Adrenal gland (tissue), 12 donors: ENCODE data around the gene CEP192. TPM values are rescaled to one million over a fixed set of nuclear protein-coding genes. Genes with fewer than 3 reads are reported as not detected.

Experiments
- DNase-seq, 7 donors: peaks; one replicate each; pipeline ENCODE4 v3.0.0-alpha.2; 2019 to 2020
- H3K27ac ChIP-seq, 5 donors: fragments of 200-600 bp; sonication (generic) in 4 of 5; 1 replicate in 3 of 5; 2 replicates in 2 of 5; pipeline versions ENCODE4 v1.5.1 to v1.8.0; 2016 to 2020; ENCODE audit warnings: mild to moderate bottlenecking in 1 of 5
- H3K27me3 ChIP-seq: fragments of 200-600 bp; 2 replicates; pipeline ENCODE4 v1.8.0; 2021
- H3K36me3 ChIP-seq, 2 donors: fragments of 200-600 bp; replicated peaks in 1 of 2; 1 replicate in 1 of 2; 2 replicates in 1 of 2; pipeline versions ENCODE4 v1.5.1 to v1.8.0; 2018 to 2022
- H3K4me1 ChIP-seq, 2 donors: fragments of 200-600 bp; replicated peaks in 1 of 2; 1 replicate in 1 of 2; 2 replicates in 1 of 2; pipeline versions ENCODE4 v1.5.1 to v1.8.0; 2018 to 2021
- H3K4me3 ChIP-seq, 4 donors: fragments of 200-600 bp; sonication (generic) in 3 of 4; one replicate each; pipeline ENCODE4 v1.5.1; 2016 to 2018
- H3K9me3 ChIP-seq, 3 donors: fragments of 200-600 bp; sonication (generic) in 1 of 3; replicated peaks in 1 of 3; 1 replicate in 2 of 3; 2 replicates in 1 of 3; pipeline versions ENCODE4 v1.5.1 to v1.8.0; 2016 to 2021
- CTCF ChIP-seq, 6 experiments: fragments of 450-650 bp in 4 of 6; fragments of 200-600 bp in 2 of 6; sonication (generic) in 1 of 6; IDR thresholded peaks; 1 replicate in 5 of 6; 2 replicates in 1 of 6; pipeline versions ENCODE4 v1.5.1 to v1.8.0; 2016 to 2021; ENCODE audit warnings: antibody characterized with exemption in 6 of 6, mild to moderate bottlenecking in 2 of 6, moderate library complexity in 1 of 6
- POLR2A ChIP-seq, 2 donors: fragments of 450-650 bp; IDR thresholded peaks; one replicate each; pipeline ENCODE4 v1.6.1; 2017; ENCODE audit warnings: antibody characterized with exemption in 2 of 2, mild to moderate bottlenecking in 2 of 2, moderate library complexity in 1 of 2
- WGBS, 4 donors: extraction: QIAGEN DNeasy Blood & Tissue Kit in 2 of 4; methylation state at CpG; one replicate each; pipeline versions ENCODE4 v1.1.5 to v1.1.7; 2013 to 2017; 5-methylcytosine and 5-hydroxymethylcytosine counted together
- intact Hi-C, 2 donors: fragments of 100-400 bp; cut with DNase I; formaldehyde crosslinking; loops; one replicate each; pipeline versions ENCODE4 v1.14.1 to v1.15.0; 2022 to 2023
- polyA plus RNA-seq, 3 donors: library from polyadenylated mRNA; stranded (reverse); fragments of 200-250 nt in 2 of 3; fragments of 350-450 nt in 1 of 3; fragmentation: Illumina TruSeq in 1 of 3; extraction: RNeasy Lipid Tissue Mini Kit (QIAGEN cat#74804) in 1 of 3; gene quantifications; one replicate each; pipeline ENCODE4 v1.2.3, GENCODE V29; 2013 to 2014
- total RNA-seq, 9 donors: library from RNA; depleted of rRNA in 4 of 9; stranded (reverse); fragments of >200 nt in 4 of 9; fragments of 120-200 nt in 1 of 9; fragmentation: NEBNext Ultra II Directional in 1 of 9; extraction: Animal tissue kit (Norgen Biotek cat#: 25700) in 1 of 9; gene quantifications; one replicate each; pipeline versions ENCODE4 v1.1.0 to v1.2.4, GENCODE V29; 2013 to 2023
- donor health status: healthy with polysubstance abuse.
- donor health status: Bipolar disorder and iron deficiency.
- donor health status: DM: yes; HTN: yes; CAD: no.
- donor health status: DM: no; HTN: no; CAD: no.
- donor health status: DM: no; HTN: no; CAD: no.
- donor health status: DM: yes; HTN: yes; CAD: no.

Gene CEP192
- total and polyA plus RNA-seq, 12 donors, result 7.5 to 36.8 (median 16.3) TPM

- no peak overlapping the region for H3K4me3 ChIP-seq
- TF ChIP-seq POLR2A (IDR thresholded peaks at IDR 0.05), result no peak
- TF ChIP-seq CTCF (IDR thresholded peaks at IDR 0.05), result no peak
- no peak overlapping the region for H3K27ac ChIP-seq
- H3K36me3 ChIP-seq, result peaks cover 0 to 8% of the 10 kb centered on the region in 2 donors
- H3K27me3 ChIP-seq, result no peaks in the 10 kb centered on the region
- H3K4me1 ChIP-seq, result no peaks in the 10 kb centered on the region
- no peaks in the 10 kb centered on the region for H3K9me3 ChIP-seq
- intact Hi-C loops, result no loop called here
- DNase-seq, result no peak
- WGBS, 4 donors, result 94 to 97% (median 97%) methylated on average over 3 of the region's 3 CpGs
These were observed 32.7 kb upstream of the CEP192 start for GRCh38 chr18:12958478-12958877.

- 88 to 99% (median 95%) methylated on average over 2 of the region's 2 CpGs for WGBS, 4 donors
- Histone ChIP-seq H3K36me3 (peaks cover 0 to 16% of the 10 kb centered on the region in 2 donors), H3K9me3 (no peaks in the 10 kb centered on the region)
These were observed 30.8 kb upstream of the CEP192 start for GRCh38 chr18:12960395-12960794.

GRCh38 chr18:12960853-12961397, 30.2 kb upstream of the CEP192 start:
- TF ChIP-seq POLR2A (IDR thresholded peaks at IDR 0.05) (no peak), CTCF (IDR thresholded peaks at IDR 0.05) (no peak)
- WGBS, 4 donors, result 73 to 88% (median 80%) methylated on average over 6 of the region's 6 CpGs
- peaks cover 0 to 12% of the 10 kb centered on the region in 2 donors for H3K36me3 ChIP-seq
- intact Hi-C loops, result no loop called here
- H3K4me1 ChIP-seq, result no peaks in the 10 kb centered on the region
- H3K9me3 ChIP-seq, result no peaks in the 10 kb centered on the region
- no peak overlapping the region for H3K27ac ChIP-seq
- H3K4me3 ChIP-seq, result no peak overlapping the region
- DNase-seq, result no peak
- no peaks in the 10 kb centered on the region for H3K27me3 ChIP-seq

More at GRCh38 chr18:12960395-12960794, 30.8 kb upstream of the CEP192 start:
- TF ChIP-seq POLR2A (IDR thresholded peaks at IDR 0.05), result no peak
- no peak for TF ChIP-seq CTCF (IDR thresholded peaks at IDR 0.05)
- Histone ChIP-seq H3K4me1 (no peaks in the 10 kb centered on the region), H3K4me3 (no peak overlapping the region), H3K27me3 (no peaks in the 10 kb centered on the region), H3K27ac (no peak overlapping the region)
- intact Hi-C loops, result no loop called here
- DNase-seq, result no peak

- no peak overlapping the region for H3K27ac ChIP-seq
- intact Hi-C loops, result no loop called here
- no peaks in the 10 kb centered on the region for H3K27me3 ChIP-seq
- H3K4me3 ChIP-seq, result no peak overlapping the region
- H3K4me1 ChIP-seq, result no peaks in the 10 kb centered on the region
- H3K36me3 ChIP-seq, result peaks cover 0 to 11% of the 10 kb centered on the region in 2 donors
- TF ChIP-seq POLR2A (IDR thresholded peaks at IDR 0.05), result no peak
- WGBS, 4 donors, result 92 to 100% (median 98%) methylated on average over 1 of the region's 1 CpG
- DNase-seq, result no peak
- H3K9me3 ChIP-seq, result no peaks in the 10 kb centered on the region
These were observed 28.1 kb upstream of the CEP192 start for GRCh38 chr18:12963069-12963468.

GRCh38 chr18:12968115-12968514, 23.0 kb upstream of the CEP192 start:
- Histone ChIP-seq H3K9me3 (no peaks in the 10 kb centered on the region), H3K4me1 (no peaks in the 10 kb centered on the region), H3K36me3 (peaks cover 0 to 25% of the 10 kb centered on the region in 2 donors), H3K4me3 (no peak overlapping the region), H3K27ac (no peak overlapping the region), H3K27me3 (no peaks in the 10 kb centered on the region)
- no peak for TF ChIP-seq POLR2A (IDR thresholded peaks at IDR 0.05)
- WGBS, 4 donors, result 90 to 93% (median 91%) methylated on average over 4 of the region's 4 CpGs
- DNase-seq, result no peak
- intact Hi-C loops, result no loop called here
